H9 (cell line): ENCODE data around the gene INSC. TPM values are rescaled to one million over a fixed set of nuclear protein-coding genes. Genes with fewer than 3 reads are reported as not detected.

Experiments used
- DNase-seq: peaks from one replicate; pipeline ENCODE4 v3.0.0-alpha.2; 2017
- H2AFZ ChIP-seq: one replicate; pipeline ENCODE4 v1.6.1; 2013; ENCODE audit warnings: mild to moderate bottlenecking, low read length, control low read depth, moderate library complexity
- H2AK5ac ChIP-seq: 2 replicates; pipeline ENCODE4 v1.6.1; 2013; ENCODE audit warnings: low read length, control low read depth, mixed read lengths; ENCODE audit not compliant: insufficient read length
- H2BK120ac ChIP-seq: one replicate; pipeline ENCODE4 v1.6.1; 2013; ENCODE audit warnings: low read depth, mild to moderate bottlenecking, low read length, control low read depth, inconsistent platforms; ENCODE audit not compliant: poor library complexity, severe bottlenecking
- H2BK12ac ChIP-seq: 2 replicates; pipeline ENCODE4 v1.6.1; 2013; ENCODE audit warnings: low read length, control low read depth, mixed read lengths, low read depth; ENCODE audit not compliant: insufficient read length
- H2BK15ac ChIP-seq: 2 replicates; pipeline ENCODE4 v1.6.1; 2013; ENCODE audit warnings: low read depth, low read length, control low read depth
- H2BK20ac ChIP-seq: one replicate; pipeline ENCODE4 v1.6.1; 2013; ENCODE audit warnings: low read depth, mild to moderate bottlenecking, low read length, control low read depth, inconsistent platforms; ENCODE audit not compliant: poor library complexity, severe bottlenecking
- H2BK5ac ChIP-seq: 2 replicates; pipeline ENCODE4 v1.6.1; 2013; ENCODE audit warnings: low read length, control low read depth, mixed read lengths; ENCODE audit not compliant: insufficient read length
- H3K14ac ChIP-seq: 2 replicates; pipeline ENCODE4 v1.6.1; 2013; ENCODE audit warnings: low read length, control low read depth; ENCODE audit not compliant: insufficient read depth
- H3K18ac ChIP-seq: 2 replicates; pipeline ENCODE4 v1.6.1; 2013; ENCODE audit warnings: low read depth, mild to moderate bottlenecking, mixed read lengths, low read length, control low read depth; ENCODE audit not compliant: insufficient read length
- H3K23ac ChIP-seq: 2 replicates; pipeline ENCODE4 v1.6.1; 2013; ENCODE audit warnings: low read length, control low read depth, mixed read lengths, low read depth; ENCODE audit not compliant: insufficient read length
- H3K23me2 ChIP-seq: 2 replicates; pipeline ENCODE4 v1.6.1; 2013; ENCODE audit warnings: low read depth, mild to moderate bottlenecking, mixed read lengths, low read length, control low read depth; ENCODE audit not compliant: insufficient read length, poor library complexity, severe bottlenecking
- H3K27ac ChIP-seq: 2 replicates; pipeline ENCODE4 v1.5.1; 2013; ENCODE audit warnings: low read length, control low read depth, mixed read lengths, low read depth; ENCODE audit not compliant: insufficient read length
- H3K27me3 ChIP-seq: 2 replicates; pipeline ENCODE4 v1.6.1; 2013; ENCODE audit warnings: low read length, control low read depth, inconsistent platforms; ENCODE audit not compliant: insufficient read depth
- H3K4ac ChIP-seq: 2 replicates; pipeline ENCODE4 v1.6.1; 2013; ENCODE audit warnings: low read depth, mild to moderate bottlenecking, control low read depth, inconsistent platforms, low read length, moderate library complexity
- H3K4me1 ChIP-seq: 2 replicates; pipeline ENCODE4 v1.6.1; 2013; ENCODE audit warnings: low read length, control low read depth, inconsistent platforms; ENCODE audit not compliant: insufficient read depth
- H3K4me2 ChIP-seq: 2 replicates; pipeline ENCODE4 v1.6.1; 2013; ENCODE audit warnings: low read length, control low read depth, mixed read lengths; ENCODE audit not compliant: insufficient read length, insufficient read depth
- H3K56ac ChIP-seq: 2 replicates; pipeline ENCODE4 v1.6.1; 2013; ENCODE audit warnings: low read depth, mild to moderate bottlenecking, mixed read lengths, low read length, control low read depth; ENCODE audit not compliant: insufficient read length
- H3K79me1 ChIP-seq: 2 replicates; pipeline ENCODE4 v1.6.1; 2013; ENCODE audit warnings: low read depth, mild to moderate bottlenecking, moderate library complexity, low read length, control low read depth, inconsistent platforms; ENCODE audit not compliant: insufficient read depth, poor library complexity, severe bottlenecking
- H3K79me2 ChIP-seq: 2 replicates; pipeline ENCODE4 v1.6.1; 2013; ENCODE audit warnings: low read length, control low read depth, inconsistent platforms; ENCODE audit not compliant: insufficient read depth
- H3K9ac ChIP-seq: 2 replicates; pipeline ENCODE4 v1.6.1; 2013; ENCODE audit warnings: low read length, control low read depth, mixed read lengths; ENCODE audit not compliant: insufficient read length; ENCODE audit errors: extremely low read depth
- H3K9me3 ChIP-seq: one replicate; pipeline ENCODE4 v1.6.1; 2013; ENCODE audit warnings: low read depth, low read length, inconsistent platforms; ENCODE audit not compliant: control insufficient read depth
- H3T11ph ChIP-seq: one replicate; pipeline ENCODE4 v1.6.1; 2013; ENCODE audit warnings: mild to moderate bottlenecking, low read length, control low read depth, inconsistent platforms
- H4K20me1 ChIP-seq: one replicate; pipeline ENCODE4 v1.6.1; 2013; ENCODE audit not compliant: control insufficient read depth, insufficient read length, insufficient read depth
- H4K5ac ChIP-seq: 2 replicates; pipeline ENCODE4 v1.6.1; 2013; ENCODE audit warnings: low read depth, mild to moderate bottlenecking, mixed read lengths, low read length, control low read depth; ENCODE audit not compliant: insufficient read length
- H4K8ac ChIP-seq: replicated peaks from 2 replicates; pipeline ENCODE4 v1.6.1; 2013; ENCODE audit warnings: low read length, control low read depth, mixed read lengths, low read depth; ENCODE audit not compliant: insufficient read length
- H4K91ac ChIP-seq: 2 replicates; pipeline ENCODE4 v1.6.1; 2013; ENCODE audit warnings: low read depth, mild to moderate bottlenecking, moderate library complexity, mixed read lengths, low read length, control low read depth; ENCODE audit not compliant: insufficient read length
- H3K27ac Mint-ChIP-seq, 3 experiments: 2 replicates in 2 of 3; 3 replicates in 1 of 3; pipeline ENCODE4 v1.8.0; 2020 to 2021; ENCODE audit warnings: mixed read lengths in 3 of 3, mild to moderate bottlenecking in 1 of 3, moderate library complexity in 1 of 3
- H3K27me3 Mint-ChIP-seq: 2 replicates; pipeline ENCODE4 v1.8.0; 2021; ENCODE audit warnings: low read depth, mild to moderate bottlenecking, moderate library complexity, mixed read lengths
- H3K36me3 Mint-ChIP-seq, 3 experiments: 2 replicates in 2 of 3; 3 replicates in 1 of 3; pipeline ENCODE4 v1.8.0; 2020 to 2021; ENCODE audit warnings: low read depth in 3 of 3, mixed read lengths in 3 of 3; ENCODE audit not compliant: insufficient read depth in 1 of 3
- H3K4me1 Mint-ChIP-seq, 2 experiments: 2 replicates each; pipeline ENCODE4 v1.8.0; 2020; ENCODE audit warnings: mixed read lengths in 2 of 2
- H3K4me3 Mint-ChIP-seq, 2 experiments: 2 replicates in 1 of 2; 3 replicates in 1 of 2; pipeline ENCODE4 v1.8.0; 2020 to 2021; ENCODE audit warnings: mild to moderate bottlenecking in 2 of 2, mixed read lengths in 2 of 2, moderate library complexity in 1 of 2
- H3K9me3 Mint-ChIP-seq, 2 experiments: 2 replicates in 1 of 2; 3 replicates in 1 of 2; pipeline ENCODE4 v1.8.0; 2020; ENCODE audit warnings: mild to moderate bottlenecking in 2 of 2, mixed read lengths in 2 of 2, moderate library complexity in 1 of 2
- WGBS: extraction: QIAGEN DNeasy Blood & Tissue Kit; methylation state at CpG from one replicate; pipeline ENCODE4 v1.1.7; 2013; ENCODE audit warnings: missing lambda C conversion rate, low lambda C conversion rate, mixed read lengths; ENCODE audit not compliant: insufficient read length; ENCODE audit errors: extremely low coverage; 5-methylcytosine and 5-hydroxymethylcytosine counted together
- total RNA-seq: library from RNA; stranded (reverse); gene quantifications from 2 replicates; pipeline ENCODE4 v1.2.1, GENCODE V29; 2021
- TF ChIP-seq, protein P1 (sequence below): fragments of 200-600 bp; sonication (generic); conservative IDR thresholded peaks from 3 replicates; pipeline ENCODE4 v1.8.0; 2021; ENCODE audit warnings: antibody characterized with exemption, mild to moderate bottlenecking

INSC gene
- total RNA-seq, 1 experiment from 2014 or later: not detected

GRCh38 chr11:15293975-15294620, 179.4 kb downstream of the INSC start:
- H2BK5ac ChIP-seq: no peak overlapping the region
- no CpG with 5 or more reads among the region's 1 CpG for WGBS
- no peak overlapping the region for H4K8ac ChIP-seq
- H3K79me1 ChIP-seq: no peaks in the 10 kb centered on the region
- no peaks in the 10 kb centered on the region for H3K23me2 ChIP-seq
- H2BK15ac ChIP-seq: no peak overlapping the region
- Mint-ChIP-seq H3K4me3 (no peak overlapping the region), H3K4me1 (peaks cover 7 to 19% of the 10 kb centered on the region in 2 experiments), H3K9me3 (no peaks in the 10 kb centered on the region; a peak in 1 of 5 replicates), H3K27ac (no peak overlapping the region), H3K27me3 (no peaks in the 10 kb centered on the region; the same call in 1 of the 2 replicates), H3K36me3 (no peaks in the 10 kb centered on the region)
- H2BK120ac ChIP-seq: no peak overlapping the region
- H2BK20ac ChIP-seq: no peak overlapping the region
- no peak overlapping the region for H3T11ph ChIP-seq
- H3K27me3 ChIP-seq: no peaks in the 10 kb centered on the region
- no peak overlapping the region for H3K56ac ChIP-seq
- no peak overlapping the region for H3K9ac ChIP-seq
- H3K14ac ChIP-seq: no peak overlapping the region
- H3K4ac ChIP-seq: no peak overlapping the region
- H3K9me3 ChIP-seq: no peaks in the 10 kb centered on the region
- no peak overlapping the region for H3K18ac ChIP-seq
- no peaks in the 10 kb centered on the region for H3K79me2 ChIP-seq
- H2AK5ac ChIP-seq: no peak overlapping the region
- H2AFZ ChIP-seq: no peak overlapping the region
- H3K23ac ChIP-seq: no peak overlapping the region
- H4K20me1 ChIP-seq: no peaks in the 10 kb centered on the region
- H3K4me2 ChIP-seq: no peak overlapping the region
- H2BK12ac ChIP-seq: no peak overlapping the region
- H3K27ac ChIP-seq: no peak overlapping the region
- H4K91ac ChIP-seq: no peak overlapping the region
- TF ChIP-seq, protein P1, sequence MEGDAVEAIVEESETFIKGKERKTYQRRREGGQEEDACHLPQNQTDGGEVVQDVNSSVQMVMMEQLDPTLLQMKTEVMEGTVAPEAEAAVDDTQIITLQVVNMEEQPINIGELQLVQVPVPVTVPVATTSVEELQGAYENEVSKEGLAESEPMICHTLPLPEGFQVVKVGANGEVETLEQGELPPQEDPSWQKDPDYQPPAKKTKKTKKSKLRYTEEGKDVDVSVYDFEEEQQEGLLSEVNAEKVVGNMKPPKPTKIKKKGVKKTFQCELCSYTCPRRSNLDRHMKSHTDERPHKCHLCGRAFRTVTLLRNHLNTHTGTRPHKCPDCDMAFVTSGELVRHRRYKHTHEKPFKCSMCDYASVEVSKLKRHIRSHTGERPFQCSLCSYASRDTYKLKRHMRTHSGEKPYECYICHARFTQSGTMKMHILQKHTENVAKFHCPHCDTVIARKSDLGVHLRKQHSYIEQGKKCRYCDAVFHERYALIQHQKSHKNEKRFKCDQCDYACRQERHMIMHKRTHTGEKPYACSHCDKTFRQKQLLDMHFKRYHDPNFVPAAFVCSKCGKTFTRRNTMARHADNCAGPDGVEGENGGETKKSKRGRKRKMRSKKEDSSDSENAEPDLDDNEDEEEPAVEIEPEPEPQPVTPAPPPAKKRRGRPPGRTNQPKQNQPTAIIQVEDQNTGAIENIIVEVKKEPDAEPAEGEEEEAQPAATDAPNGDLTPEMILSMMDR: no peak
- no peaks in the 10 kb centered on the region for H3K4me1 ChIP-seq
- no peak overlapping the region for H4K5ac ChIP-seq
- no peak for DNase-seq
